ENCODE data around the gene CHN2. TPM values are rescaled to one million over a fixed set of nuclear protein-coding genes. Genes with fewer than 3 reads are reported as not detected.

Gene CHN2
- total RNA-seq, 1 donor from 2014 or later: 6.6 TPM

GRCh38 chr7:29275493-29275892 lies 80.9 kb downstream of the CHN2 start:
- Mint-ChIP-seq H3K36me3 (no peaks in the 10 kb centered on the region), H3K4me1 (peaks cover 22% of the 10 kb centered on the region), H3K27ac (no peak overlapping the region), H3K9me3 (no peaks in the 10 kb centered on the region), H3K4me3 (no peak overlapping the region), H3K27me3 (ENCODE audit: insufficient read depth, low read depth) (peaks cover 14% of the 10 kb centered on the region)
- no peak for DNase-seq (ENCODE audit: low spot score)
- TF ChIP-seq EZH2phosphoT487 (IDR thresholded peaks at IDR 0.05): no peak
- no peak for TF ChIP-seq EZH2 (IDR thresholded peaks at IDR 0.05)
- no peak for TF ChIP-seq CTCF (IDR thresholded peaks at IDR 0.05)
- H3K9me3 ChIP-seq (ENCODE audit: low read depth): no peaks in the 10 kb centered on the region
- H3K4me3 ChIP-seq: no peak overlapping the region
- H3K9ac ChIP-seq: no peak overlapping the region
- no peaks in the 10 kb centered on the region for H3K36me3 ChIP-seq
- no peak overlapping the region for H3K27ac ChIP-seq
- H3K79me2 ChIP-seq (ENCODE audit: low read depth): no peaks in the 10 kb centered on the region
- H4K20me1 ChIP-seq (ENCODE audit: low read depth): no peaks in the 10 kb centered on the region
- H2AFZ ChIP-seq (replicated peaks): no peak overlapping the region
- peaks cover 7% of the 10 kb centered on the region for H3K4me1 ChIP-seq
- no peak overlapping the region for H3K4me2 ChIP-seq
- no peaks in the 10 kb centered on the region for H3K27me3 ChIP-seq
- H3F3A ChIP-seq (ENCODE audit: low read depth): no peaks in the 10 kb centered on the region

- Mint-ChIP-seq H3K27me3 (ENCODE audit: insufficient read depth, low read depth) (peaks cover 14% of the 10 kb centered on the region), H3K4me3 (no peak overlapping the region)
- DNase-seq (ENCODE audit: low spot score): no peak
These were observed 81.6 kb downstream of the CHN2 start for GRCh38 chr7:29276199-29276598.

GRCh38 chr7:29276806-29277205 lies 82.2 kb downstream of the CHN2 start:
- H3K9me3 Mint-ChIP-seq: no peaks in the 10 kb centered on the region
- no peaks in the 10 kb centered on the region for H3F3A ChIP-seq (ENCODE audit: low read depth)
- TF ChIP-seq EZH2phosphoT487 (IDR thresholded peaks at IDR 0.05) (no peak), EZH2 (IDR thresholded peaks at IDR 0.05) (no peak), CTCF (IDR thresholded peaks at IDR 0.05) (no peak)
- H3K9me3 ChIP-seq (ENCODE audit: low read depth): no peaks in the 10 kb centered on the region
- H3K4me3 ChIP-seq: no peak overlapping the region
- no peak overlapping the region for H3K27ac Mint-ChIP-seq
- no peaks in the 10 kb centered on the region for H3K36me3 ChIP-seq
- H4K20me1 ChIP-seq (ENCODE audit: low read depth): no peaks in the 10 kb centered on the region
- no peak overlapping the region for H3K4me3 Mint-ChIP-seq
- no peak overlapping the region for H3K27ac ChIP-seq
- H3K4me1 Mint-ChIP-seq: peaks cover 11% of the 10 kb centered on the region
- no peak for DNase-seq (ENCODE audit: low spot score)
- peaks cover 7% of the 10 kb centered on the region for H3K4me1 ChIP-seq
- H2AFZ ChIP-seq (replicated peaks): no peak overlapping the region
- no peaks in the 10 kb centered on the region for H3K79me2 ChIP-seq (ENCODE audit: low read depth)
- H3K27me3 ChIP-seq: no peaks in the 10 kb centered on the region
- H3K27me3 Mint-ChIP-seq (ENCODE audit: insufficient read depth, low read depth): peaks cover 14% of the 10 kb centered on the region
- H3K36me3 Mint-ChIP-seq: no peaks in the 10 kb centered on the region
- H3K9ac ChIP-seq: no peak overlapping the region
- peak overlapping the region; percentile 11 for H3K4me2 ChIP-seq

More at GRCh38 chr7:29276199-29276598, 81.6 kb downstream of the CHN2 start:
- Histone ChIP-seq H2AFZ (replicated peaks) (no peak overlapping the region), H3F3A (ENCODE audit: low read depth) (no peaks in the 10 kb centered on the region), H3K4me3 (no peak overlapping the region), H3K79me2 (ENCODE audit: low read depth) (no peaks in the 10 kb centered on the region), H3K4me1 (peaks cover 7% of the 10 kb centered on the region), H3K36me3 (no peaks in the 10 kb centered on the region), H3K9ac (no peak overlapping the region), H3K4me2 (peak overlapping the region; percentile 11), H3K27ac (no peak overlapping the region), H4K20me1 (ENCODE audit: low read depth) (no peaks in the 10 kb centered on the region), H3K9me3 (ENCODE audit: low read depth) (no peaks in the 10 kb centered on the region), H3K27me3 (no peaks in the 10 kb centered on the region)
- H3K36me3 Mint-ChIP-seq: no peaks in the 10 kb centered on the region
- peaks cover 16% of the 10 kb centered on the region for H3K4me1 Mint-ChIP-seq
- no peak overlapping the region for H3K27ac Mint-ChIP-seq
- TF ChIP-seq CTCF (IDR thresholded peaks at IDR 0.05) (no peak), EZH2 (IDR thresholded peaks at IDR 0.05) (no peak), EZH2phosphoT487 (IDR thresholded peaks at IDR 0.05) (no peak)
- H3K9me3 Mint-ChIP-seq: no peaks in the 10 kb centered on the region
